Astrocyte (in vitro differentiated cells and primary cell): ENCODE measurements around the gene NCOA3.

Experiments
- EZH2 ChIP-seq: IDR thresholded peaks from 2 replicates; pipeline ENCODE4 v1.6.1; 2012; ENCODE audit warnings: mild to moderate bottlenecking, low read length, inconsistent platforms; ENCODE audit not compliant: insufficient read depth
- TF ChIP-seq, protein P1 (sequence below): IDR thresholded peaks from 2 replicates; pipeline ENCODE4 v1.5.1; 2011; ENCODE audit warnings: low read depth, mild to moderate bottlenecking, inconsistent platforms, low read length, moderate library complexity; ENCODE audit not compliant: insufficient read depth

DNA sequence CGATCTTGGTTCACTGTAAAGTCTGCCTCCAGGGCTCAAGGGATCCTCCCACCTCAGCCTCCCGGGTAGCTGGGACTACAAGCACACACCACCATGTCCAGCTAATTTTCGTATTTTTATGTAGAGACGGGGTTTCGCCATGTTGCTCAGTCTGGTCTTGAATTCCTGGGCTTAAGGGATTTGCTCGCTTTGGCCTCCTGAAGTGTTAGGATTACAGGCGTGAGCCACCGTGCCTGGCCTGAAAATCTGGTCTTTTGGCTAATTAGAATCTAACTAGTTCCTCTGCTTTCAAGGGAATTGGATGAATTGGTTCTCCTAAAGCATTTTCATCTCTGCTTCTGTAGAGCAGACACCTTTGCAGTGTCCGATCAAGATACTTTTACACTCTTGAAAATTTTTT is 51.3 kb downstream of the NCOA3 start:
- TF ChIP-seq, protein P1, sequence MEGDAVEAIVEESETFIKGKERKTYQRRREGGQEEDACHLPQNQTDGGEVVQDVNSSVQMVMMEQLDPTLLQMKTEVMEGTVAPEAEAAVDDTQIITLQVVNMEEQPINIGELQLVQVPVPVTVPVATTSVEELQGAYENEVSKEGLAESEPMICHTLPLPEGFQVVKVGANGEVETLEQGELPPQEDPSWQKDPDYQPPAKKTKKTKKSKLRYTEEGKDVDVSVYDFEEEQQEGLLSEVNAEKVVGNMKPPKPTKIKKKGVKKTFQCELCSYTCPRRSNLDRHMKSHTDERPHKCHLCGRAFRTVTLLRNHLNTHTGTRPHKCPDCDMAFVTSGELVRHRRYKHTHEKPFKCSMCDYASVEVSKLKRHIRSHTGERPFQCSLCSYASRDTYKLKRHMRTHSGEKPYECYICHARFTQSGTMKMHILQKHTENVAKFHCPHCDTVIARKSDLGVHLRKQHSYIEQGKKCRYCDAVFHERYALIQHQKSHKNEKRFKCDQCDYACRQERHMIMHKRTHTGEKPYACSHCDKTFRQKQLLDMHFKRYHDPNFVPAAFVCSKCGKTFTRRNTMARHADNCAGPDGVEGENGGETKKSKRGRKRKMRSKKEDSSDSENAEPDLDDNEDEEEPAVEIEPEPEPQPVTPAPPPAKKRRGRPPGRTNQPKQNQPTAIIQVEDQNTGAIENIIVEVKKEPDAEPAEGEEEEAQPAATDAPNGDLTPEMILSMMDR, result no peak
- no peak for TF ChIP-seq EZH2
